Gastrocnemius medialis (tissue), 4 donors: ENCODE results near the gene PPP6R2.

Source experiments
- CTCF ChIP-seq, 5 experiments: fragments of 450-650 bp in 3 of 5; fragments of 200-600 bp in 2 of 5; sonication (generic) in 2 of 5; IDR thresholded peaks in 4 of 5; conservative IDR thresholded peaks in 1 of 5; 1 replicate in 4 of 5; 2 replicates in 1 of 5; pipeline ENCODE4 v1.5.1; 2016 to 2019; ENCODE audit warnings: antibody characterized with exemption in 5 of 5, mild to moderate bottlenecking in 3 of 5, moderate library complexity in 3 of 5
- POLR2A ChIP-seq, 2 donors: fragments of 450-650 bp; IDR thresholded peaks; one replicate each; pipeline ENCODE4 v1.6.1; 2017; ENCODE audit warnings: antibody characterized with exemption in 2 of 2, mild to moderate bottlenecking in 2 of 2, moderate library complexity in 2 of 2

DNA sequence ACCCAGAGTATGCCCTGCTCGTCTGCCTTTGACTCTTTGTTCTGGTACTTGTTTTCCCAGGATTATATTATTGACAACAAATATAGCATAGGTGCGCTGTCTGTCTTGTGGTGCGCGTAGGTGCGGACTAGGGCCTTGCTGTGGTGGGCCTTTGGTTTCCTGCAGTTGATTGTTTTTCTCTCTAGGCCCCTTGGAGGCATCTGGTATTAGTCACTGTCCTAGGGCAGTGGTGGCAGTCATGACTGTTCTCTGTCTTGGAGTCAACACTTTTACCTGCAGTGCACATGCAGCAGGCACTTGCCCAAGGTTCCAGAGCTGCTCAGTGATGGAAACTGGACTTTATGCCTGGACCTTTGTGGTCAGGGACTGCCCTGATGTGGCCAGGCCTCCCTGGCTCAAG, 18.6 kb downstream of the PPP6R2 start:
- TF ChIP-seq CTCF (IDR thresholded peaks at IDR 0.05 in 4 of 5, conservative IDR thresholded peaks at IDR 0.05 in 1 of 5) = no peak
- TF ChIP-seq POLR2A (IDR thresholded peaks at IDR 0.05) = no peak
